IMR-90 (cell line): ENCODE data around the gene GRID1. TPM values are rescaled to one million over a fixed set of nuclear protein-coding genes. Genes with fewer than 3 reads are reported as not detected.

Experiments
- ATAC-seq: fragments of 200-7000 bp; cut with Tn5 transposase; 2 replicates; pipeline ENCODE4 v1.9.1; 2020; ENCODE audit warnings: low read depth, mild to moderate bottlenecking, moderate library complexity
- BruUV-seq: library from RNA; stranded (reverse); fragments of 400-500 nt; replicated peaks from 2 replicates; lab custom pipeline; 2021; lab: Mats Ljungman, UMichigan
- CTCF ChIA-PET: fragments of 300-600 bp; formaldehyde crosslinking; extraction: SDS; loops from one replicate; lab custom pipeline; 2021; ENCODE audit warnings: antibody characterized with exemption; lab: Yijun Ruan, JAX
- POLR2A ChIA-PET: fragments of 300-600 bp; sonication (Branson Sonifier 250); formaldehyde crosslinking; loops from one replicate; lab custom pipeline; 2022; ENCODE audit warnings: antibody characterized with exemption; ENCODE audit not compliant: unreplicated experiment; lab: Charles Lee
- DNase-seq: peaks from one replicate; pipeline ENCODE4 v3.0.0; 2013
- H2AFZ ChIP-seq: replicated peaks from 2 replicates; pipeline ENCODE3; 2013; ENCODE audit warnings: low read length, mild to moderate bottlenecking; ENCODE audit not compliant: poor library complexity
- H2AK5ac ChIP-seq: 2 replicates; pipeline ENCODE4 v1.6.1; 2013; ENCODE audit warnings: low read depth, low read length, inconsistent platforms
- H2AK9ac ChIP-seq: replicated peaks from 2 replicates; pipeline ENCODE3; 2013; ENCODE audit warnings: mild to moderate bottlenecking, low read depth, low read length, moderate library complexity; ENCODE audit not compliant: poor library complexity
- H2BK120ac ChIP-seq: 2 replicates; pipeline ENCODE4 v1.6.1; 2013; ENCODE audit warnings: low read depth, low read length, inconsistent platforms
- H2BK15ac ChIP-seq: 3 replicates; pipeline ENCODE4 v1.6.1; 2013; ENCODE audit warnings: low read depth, low read length, inconsistent platforms
- H2BK20ac ChIP-seq: 2 replicates; pipeline ENCODE4 v1.6.1; 2013; ENCODE audit warnings: low read depth, mild to moderate bottlenecking, inconsistent platforms, low read length, moderate library complexity
- H2BK5ac ChIP-seq: 2 replicates; pipeline ENCODE4 v1.6.1; 2013; ENCODE audit warnings: mild to moderate bottlenecking, low read depth, low read length, inconsistent platforms; ENCODE audit not compliant: poor library complexity, severe bottlenecking
- H3K14ac ChIP-seq: replicated peaks from 2 replicates; pipeline ENCODE4 v1.6.1; 2013; ENCODE audit warnings: low read depth, low read length, inconsistent platforms
- H3K18ac ChIP-seq: 2 replicates; pipeline ENCODE4 v1.6.1; 2013; ENCODE audit warnings: low read depth, low read length, control low read depth
- H3K23ac ChIP-seq: 2 replicates; pipeline ENCODE4 v1.6.1; 2013; ENCODE audit warnings: low read depth, low read length, inconsistent platforms
- H3K27ac ChIP-seq: 2 replicates; pipeline ENCODE4 v1.5.1; 2013; ENCODE audit warnings: mild to moderate bottlenecking, control low read depth, low read length; ENCODE audit not compliant: insufficient read depth
- H3K27me3 ChIP-seq: 2 replicates; pipeline ENCODE4 v1.6.1; 2013; ENCODE audit warnings: low read length; ENCODE audit not compliant: control insufficient read depth, insufficient read depth
- H3K36me3 ChIP-seq: 2 replicates; pipeline ENCODE4 v1.6.1; 2013; ENCODE audit warnings: low read length, mixed read lengths; ENCODE audit not compliant: control insufficient read depth, insufficient read depth
- H3K4ac ChIP-seq: 2 replicates; pipeline ENCODE4 v1.6.1; 2013; ENCODE audit warnings: low read depth, low read length, inconsistent platforms
- H3K4me1 ChIP-seq: 2 replicates; pipeline ENCODE4 v1.6.1; 2013; ENCODE audit warnings: low read length, mixed read lengths; ENCODE audit not compliant: control insufficient read depth, insufficient read depth
- H3K4me2 ChIP-seq: 2 replicates; pipeline ENCODE4 v1.6.1; 2013; ENCODE audit warnings: low read depth, mild to moderate bottlenecking, control low read depth, low read length, moderate library complexity
- H3K4me3 ChIP-seq: 2 replicates; pipeline ENCODE4 v1.5.1; 2013; ENCODE audit warnings: low read depth, mild to moderate bottlenecking, control low read depth, low read length, moderate library complexity; ENCODE audit not compliant: insufficient read depth
- H3K56ac ChIP-seq: 2 replicates; pipeline ENCODE4 v1.6.1; 2013; ENCODE audit warnings: low read length, inconsistent platforms; ENCODE audit not compliant: insufficient read depth; ENCODE audit errors: extremely low read depth
- H3K79me1 ChIP-seq, 2 experiments: 2 replicates each; pipeline ENCODE4 v1.6.1; 2013; ENCODE audit warnings: low read length in 2 of 2, inconsistent platforms in 1 of 2, low read depth in 1 of 2
- H3K9ac ChIP-seq: 2 replicates; pipeline ENCODE4 v1.6.1; 2013; ENCODE audit warnings: low read depth, low read length, control low read depth
- H3K9me1 ChIP-seq: 2 replicates; pipeline ENCODE4 v1.6.1; 2013; ENCODE audit warnings: low read length, inconsistent platforms; ENCODE audit not compliant: insufficient read depth
- H3K9me3 ChIP-seq: 2 replicates; pipeline ENCODE4 v1.6.1; 2013; ENCODE audit warnings: low read length; ENCODE audit not compliant: control insufficient read depth, insufficient read depth
- H4K20me1 ChIP-seq: 2 replicates; pipeline ENCODE4 v1.6.1; 2013; ENCODE audit warnings: low read length, inconsistent platforms; ENCODE audit not compliant: insufficient read depth
- H4K5ac ChIP-seq: 2 replicates; pipeline ENCODE4 v1.6.1; 2013; ENCODE audit warnings: mild to moderate bottlenecking, low read depth, low read length, control low read depth
- H4K8ac ChIP-seq, 2 experiments: 2 replicates each; pipeline ENCODE4 v1.6.1; 2013; ENCODE audit warnings: low read depth in 2 of 2, low read length in 2 of 2, control low read depth in 1 of 2, inconsistent platforms in 1 of 2
- H4K91ac ChIP-seq: 2 replicates; pipeline ENCODE4 v1.6.1; 2013; ENCODE audit warnings: low read depth, low read length, inconsistent platforms; ENCODE audit not compliant: insufficient read depth
- BHLHE40 ChIP-seq: fragments of 150-350 bp; IDR thresholded peaks from 2 replicates; pipeline ENCODE4 v1.6.1; 2016; ENCODE audit warnings: mild to moderate bottlenecking, low read depth, low read length
- CEBPB ChIP-seq: IDR thresholded peaks from 2 replicates; pipeline ENCODE4 v1.6.1; 2012; ENCODE audit warnings: low read depth, low read length, improper control_type of control experiment
- CHD1 ChIP-seq: IDR thresholded peaks from 2 replicates; pipeline ENCODE4 v1.6.1; 2012; ENCODE audit warnings: low read depth, low read length, improper control_type of control experiment
- FOS ChIP-seq: fragments of 150-350 bp; IDR thresholded peaks from 2 replicates; pipeline ENCODE4 v1.6.1; 2016; ENCODE audit warnings: low read depth, low read length
- MAFK ChIP-seq: IDR thresholded peaks from 2 replicates; pipeline ENCODE4 v1.6.1; 2012; ENCODE audit warnings: low read depth, low read length, improper control_type of control experiment
- MXI1 ChIP-seq: IDR thresholded peaks from 2 replicates; pipeline ENCODE4 v1.6.1; 2012; ENCODE audit warnings: low read depth, mild to moderate bottlenecking, low read length, moderate library complexity, borderline replicate concordance
- NFE2L2 ChIP-seq: fragments of 150-350 bp; IDR thresholded peaks from 2 replicates; pipeline ENCODE4 v1.6.1; 2016; ENCODE audit warnings: low read depth, mild to moderate bottlenecking, low read length
- POLR2A ChIP-seq: IDR thresholded peaks from 2 replicates; pipeline ENCODE4 v1.6.1; 2012; ENCODE audit warnings: mild to moderate bottlenecking, low read depth, low read length
- RCOR1 ChIP-seq: IDR thresholded peaks from 2 replicates; pipeline ENCODE4 v1.6.1; 2012; ENCODE audit warnings: mild to moderate bottlenecking, low read length, improper control_type of control experiment; ENCODE audit not compliant: insufficient replicate concordance
- RFX5 ChIP-seq: IDR thresholded peaks from 2 replicates; pipeline ENCODE4 v1.8.0; 2012; ENCODE audit warnings: low read depth, mild to moderate bottlenecking, low read length, moderate library complexity
- SMC3 ChIP-seq: fragments of 150-350 bp; IDR thresholded peaks from 2 replicates; pipeline ENCODE4 v1.6.1; 2016; ENCODE audit warnings: low read depth, mild to moderate bottlenecking, antibody characterized with exemption, low read length, moderate library complexity
- WGBS, 2 experiments: methylation state at CpG; one replicate each; pipeline versions ENCODE4 v1.1.5 to v1.1.7; 2013; ENCODE audit warnings: missing lambda C conversion rate in 2 of 2; ENCODE audit not compliant: insufficient read length in 1 of 2; ENCODE audit errors: extremely low coverage in 2 of 2; 5-methylcytosine and 5-hydroxymethylcytosine counted together
- dilution Hi-C: fragments of 300-500 bp; cut with HindIII; formaldehyde crosslinking; loops from one replicate; pipeline ENCODE4 v1.14.3; 2018; ENCODE audit warnings: low sequenced_read_pairs; ENCODE audit not compliant: unreplicated experiment
- in situ Hi-C: fragments of 300-500 bp; cut with MboI; formaldehyde crosslinking; loops from 3 replicates; pipeline ENCODE4 v1.14.3; 2019; ENCODE audit warnings: low sequenced_read_pairs, inconsistent platforms, mixed read lengths
- intact Hi-C: fragments of 100-400 bp; cut with micrococcal nuclease; formaldehyde crosslinking; loops from 2 replicates; pipeline ENCODE4 v1.10.0; 2022
- polyA plus RNA-seq, 3 experiments: library from polyadenylated mRNA; depleted of rRNA; stranded (reverse); fragments of >200 nt; gene quantifications; 2 replicates each; pipeline ENCODE4 v1.2.3, GENCODE V29; 2012; ENCODE audit warnings: low replicate concordance in 1 of 3
- total RNA-seq: library from RNA; depleted of rRNA; stranded (reverse); fragments of >200 nt; gene quantifications from 2 replicates; pipeline ENCODE4 v1.2.3, GENCODE V29; 2012
- TF ChIP-seq, protein P1 (sequence below): fragments of 150-350 bp; IDR thresholded peaks from 2 replicates; pipeline ENCODE4 v1.6.1; 2016; ENCODE audit warnings: low read depth, mild to moderate bottlenecking, low read length, moderate library complexity, borderline replicate concordance
- TF ChIP-seq, protein P2 (sequence below): fragments of 150-350 bp; IDR thresholded peaks from 2 replicates; pipeline ENCODE4 v1.6.1; 2017; ENCODE audit warnings: mild to moderate bottlenecking, antibody characterized with exemption, low read length, low read depth
- TF ChIP-seq, protein P3 (sequence below): conservative IDR thresholded peaks from 2 replicates; pipeline ENCODE4 v1.5.1; 2012; ENCODE audit warnings: mild to moderate bottlenecking, low read depth, low read length, improper control_type of control experiment

GRID1 gene
- total and polyA plus RNA-seq, 2 of the 4 experiments (the other 2 are of a cell fraction) = not detected

DNA sequence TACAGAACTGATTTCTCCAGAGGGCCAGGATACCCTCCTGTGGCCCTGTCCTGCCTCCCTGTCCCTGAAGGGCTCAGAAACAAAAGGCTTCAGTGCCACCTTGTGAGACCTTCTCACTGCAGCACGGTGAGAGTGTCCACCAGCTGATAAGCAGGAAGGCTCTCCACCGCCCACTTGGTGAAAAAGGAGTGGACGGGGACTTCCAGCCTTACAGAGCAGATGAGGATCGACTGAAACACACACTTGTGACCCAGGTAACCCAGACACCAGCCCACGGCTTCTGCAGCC is 330.1 kb downstream of the GRID1 start:
- H2BK120ac ChIP-seq = no peak overlapping the region
- H2BK5ac ChIP-seq = no peak overlapping the region
- H3K9me3 ChIP-seq = peaks cover 17% of the 10 kb centered on the region; the same call in 1 of the 2 replicates
- H3K4ac ChIP-seq = no peak overlapping the region
- 40% methylated on average over 3 of the region's 5 CpGs; no CpG with 5 or more reads in 1 of the 2 experiments for WGBS, 2 experiments
- in situ Hi-C loops (no loop called here), intact Hi-C loops (no loop called here), dilution Hi-C loops (no loop called here)
- no peak for TF ChIP-seq BHLHE40
- no peak for TF ChIP-seq SMC3
- no peak for TF ChIP-seq POLR2A
- TF ChIP-seq FOS = no peak
- TF ChIP-seq MAFK = no peak
- no peak for TF ChIP-seq NFE2L2
- TF ChIP-seq CEBPB = no peak
- no peak for TF ChIP-seq MXI1
- TF ChIP-seq, protein P1, sequence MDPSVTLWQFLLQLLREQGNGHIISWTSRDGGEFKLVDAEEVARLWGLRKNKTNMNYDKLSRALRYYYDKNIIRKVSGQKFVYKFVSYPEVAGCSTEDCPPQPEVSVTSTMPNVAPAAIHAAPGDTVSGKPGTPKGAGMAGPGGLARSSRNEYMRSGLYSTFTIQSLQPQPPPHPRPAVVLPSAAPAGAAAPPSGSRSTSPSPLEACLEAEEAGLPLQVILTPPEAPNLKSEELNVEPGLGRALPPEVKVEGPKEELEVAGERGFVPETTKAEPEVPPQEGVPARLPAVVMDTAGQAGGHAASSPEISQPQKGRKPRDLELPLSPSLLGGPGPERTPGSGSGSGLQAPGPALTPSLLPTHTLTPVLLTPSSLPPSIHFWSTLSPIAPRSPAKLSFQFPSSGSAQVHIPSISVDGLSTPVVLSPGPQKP = no peak
- TF ChIP-seq RFX5 = no peak
- TF ChIP-seq, protein P2, sequence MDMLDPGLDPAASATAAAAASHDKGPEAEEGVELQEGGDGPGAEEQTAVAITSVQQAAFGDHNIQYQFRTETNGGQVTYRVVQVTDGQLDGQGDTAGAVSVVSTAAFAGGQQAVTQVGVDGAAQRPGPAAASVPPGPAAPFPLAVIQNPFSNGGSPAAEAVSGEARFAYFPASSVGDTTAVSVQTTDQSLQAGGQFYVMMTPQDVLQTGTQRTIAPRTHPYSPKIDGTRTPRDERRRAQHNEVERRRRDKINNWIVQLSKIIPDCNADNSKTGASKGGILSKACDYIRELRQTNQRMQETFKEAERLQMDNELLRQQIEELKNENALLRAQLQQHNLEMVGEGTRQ = no peak
- TF ChIP-seq, protein P3, sequence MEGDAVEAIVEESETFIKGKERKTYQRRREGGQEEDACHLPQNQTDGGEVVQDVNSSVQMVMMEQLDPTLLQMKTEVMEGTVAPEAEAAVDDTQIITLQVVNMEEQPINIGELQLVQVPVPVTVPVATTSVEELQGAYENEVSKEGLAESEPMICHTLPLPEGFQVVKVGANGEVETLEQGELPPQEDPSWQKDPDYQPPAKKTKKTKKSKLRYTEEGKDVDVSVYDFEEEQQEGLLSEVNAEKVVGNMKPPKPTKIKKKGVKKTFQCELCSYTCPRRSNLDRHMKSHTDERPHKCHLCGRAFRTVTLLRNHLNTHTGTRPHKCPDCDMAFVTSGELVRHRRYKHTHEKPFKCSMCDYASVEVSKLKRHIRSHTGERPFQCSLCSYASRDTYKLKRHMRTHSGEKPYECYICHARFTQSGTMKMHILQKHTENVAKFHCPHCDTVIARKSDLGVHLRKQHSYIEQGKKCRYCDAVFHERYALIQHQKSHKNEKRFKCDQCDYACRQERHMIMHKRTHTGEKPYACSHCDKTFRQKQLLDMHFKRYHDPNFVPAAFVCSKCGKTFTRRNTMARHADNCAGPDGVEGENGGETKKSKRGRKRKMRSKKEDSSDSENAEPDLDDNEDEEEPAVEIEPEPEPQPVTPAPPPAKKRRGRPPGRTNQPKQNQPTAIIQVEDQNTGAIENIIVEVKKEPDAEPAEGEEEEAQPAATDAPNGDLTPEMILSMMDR = no peak
- no peak for TF ChIP-seq RCOR1
- TF ChIP-seq CHD1 = no peak
- no peak overlapping the region for H2AK5ac ChIP-seq
- CTCF ChIA-PET = no interaction called here
- no peak overlapping the region for H4K5ac ChIP-seq
- no peak overlapping the region for H3K14ac ChIP-seq
- BruUV-seq = no TSS peak
- no peaks in the 10 kb centered on the region for H4K20me1 ChIP-seq
- no peak overlapping the region for H2AK9ac ChIP-seq
- no peaks in the 10 kb centered on the region for H3K36me3 ChIP-seq
- no peak overlapping the region for H3K9ac ChIP-seq
- no peak overlapping the region for H4K91ac ChIP-seq
- DNase-seq (no peak), ATAC-seq (no peak)
- H3K18ac ChIP-seq = no peak overlapping the region
- POLR2A ChIA-PET = no interaction called here
- no peak overlapping the region for H4K8ac ChIP-seq
- H2BK20ac ChIP-seq = no peak overlapping the region
- H3K56ac ChIP-seq = no peak overlapping the region
- no peaks in the 10 kb centered on the region for H3K4me1 ChIP-seq
- H3K4me2 ChIP-seq = no peak overlapping the region
- no peak overlapping the region for H3K27ac ChIP-seq
- no peak overlapping the region for H2BK15ac ChIP-seq
- no peaks in the 10 kb centered on the region for H3K27me3 ChIP-seq
- no peak overlapping the region for H3K4me3 ChIP-seq
- H3K79me1 ChIP-seq = no peaks in the 10 kb centered on the region
- no peak overlapping the region for H3K23ac ChIP-seq
- H2AFZ ChIP-seq = no peak overlapping the region
- no peaks in the 10 kb centered on the region for H3K9me1 ChIP-seq
